ENCODE results near the gene MICOS13.
"Not testable (repeated sequence)": the region's sequence is repeated elsewhere in the genome, so short reads cannot be mapped to it uniquely, and the experiment has no call there.

The MICOS13 gene

GRCh38 chr19:5693195-5694166 is 13.2 kb upstream of the MICOS13 start:
- TF ChIP-seq ZFX (IDR thresholded peaks at IDR 0.05): peak; percentile 24; the same call in 1 of the 2 replicates
- TF ChIP-seq, protein P1, sequence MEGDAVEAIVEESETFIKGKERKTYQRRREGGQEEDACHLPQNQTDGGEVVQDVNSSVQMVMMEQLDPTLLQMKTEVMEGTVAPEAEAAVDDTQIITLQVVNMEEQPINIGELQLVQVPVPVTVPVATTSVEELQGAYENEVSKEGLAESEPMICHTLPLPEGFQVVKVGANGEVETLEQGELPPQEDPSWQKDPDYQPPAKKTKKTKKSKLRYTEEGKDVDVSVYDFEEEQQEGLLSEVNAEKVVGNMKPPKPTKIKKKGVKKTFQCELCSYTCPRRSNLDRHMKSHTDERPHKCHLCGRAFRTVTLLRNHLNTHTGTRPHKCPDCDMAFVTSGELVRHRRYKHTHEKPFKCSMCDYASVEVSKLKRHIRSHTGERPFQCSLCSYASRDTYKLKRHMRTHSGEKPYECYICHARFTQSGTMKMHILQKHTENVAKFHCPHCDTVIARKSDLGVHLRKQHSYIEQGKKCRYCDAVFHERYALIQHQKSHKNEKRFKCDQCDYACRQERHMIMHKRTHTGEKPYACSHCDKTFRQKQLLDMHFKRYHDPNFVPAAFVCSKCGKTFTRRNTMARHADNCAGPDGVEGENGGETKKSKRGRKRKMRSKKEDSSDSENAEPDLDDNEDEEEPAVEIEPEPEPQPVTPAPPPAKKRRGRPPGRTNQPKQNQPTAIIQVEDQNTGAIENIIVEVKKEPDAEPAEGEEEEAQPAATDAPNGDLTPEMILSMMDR (conservative IDR thresholded peaks at IDR 0.05): no peak
- H3K27ac ChIP-seq: 0 out of 2 replicates have a peak overlapping the region, but pooled peaks have one; percentile 99

DNA sequence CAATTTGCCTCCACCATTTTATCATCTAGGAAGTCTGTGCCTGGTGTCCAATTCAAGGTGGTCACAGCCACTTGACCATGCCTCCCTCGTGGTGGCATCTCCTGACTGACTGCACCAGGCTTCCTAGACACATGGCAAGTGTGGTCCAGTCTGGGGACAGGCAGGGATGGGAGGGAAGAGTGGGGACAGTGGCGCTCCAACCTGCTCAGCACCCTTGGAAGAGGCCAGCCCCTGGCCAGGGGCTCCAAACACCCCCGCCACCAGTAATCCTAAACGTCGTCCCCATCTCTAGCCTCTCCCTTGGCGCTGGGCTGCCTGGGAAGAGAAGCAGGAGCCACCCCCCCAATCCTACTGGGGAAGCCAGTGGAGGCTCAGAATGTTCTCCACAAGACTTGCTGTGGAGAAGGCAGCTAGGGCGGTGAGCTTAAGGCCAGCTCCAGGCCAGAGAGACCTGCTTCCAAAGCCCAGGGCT is 12.4 kb upstream of the MICOS13 start:
- peak overlapping the region; percentile 99; the same call in 1 of the 2 replicates for H3K27ac ChIP-seq

GRCh38 chr19:5691822-5692722 is 11.8 kb upstream of the MICOS13 start:
- peak; percentile 25; the same call in 1 of the 2 replicates for TF ChIP-seq ZFX (IDR thresholded peaks at IDR 0.05)
- TF ChIP-seq, protein P1 (conservative IDR thresholded peaks at IDR 0.05): no peak
- H3K27ac ChIP-seq: peak overlapping the region; percentile 99

More for the DNA sequence above, 12.4 kb upstream of the MICOS13 start:
- TF ChIP-seq, protein P1 (conservative IDR thresholded peaks at IDR 0.05): no peak
- TF ChIP-seq ZFX (IDR thresholded peaks at IDR 0.05): no peak

DNA sequence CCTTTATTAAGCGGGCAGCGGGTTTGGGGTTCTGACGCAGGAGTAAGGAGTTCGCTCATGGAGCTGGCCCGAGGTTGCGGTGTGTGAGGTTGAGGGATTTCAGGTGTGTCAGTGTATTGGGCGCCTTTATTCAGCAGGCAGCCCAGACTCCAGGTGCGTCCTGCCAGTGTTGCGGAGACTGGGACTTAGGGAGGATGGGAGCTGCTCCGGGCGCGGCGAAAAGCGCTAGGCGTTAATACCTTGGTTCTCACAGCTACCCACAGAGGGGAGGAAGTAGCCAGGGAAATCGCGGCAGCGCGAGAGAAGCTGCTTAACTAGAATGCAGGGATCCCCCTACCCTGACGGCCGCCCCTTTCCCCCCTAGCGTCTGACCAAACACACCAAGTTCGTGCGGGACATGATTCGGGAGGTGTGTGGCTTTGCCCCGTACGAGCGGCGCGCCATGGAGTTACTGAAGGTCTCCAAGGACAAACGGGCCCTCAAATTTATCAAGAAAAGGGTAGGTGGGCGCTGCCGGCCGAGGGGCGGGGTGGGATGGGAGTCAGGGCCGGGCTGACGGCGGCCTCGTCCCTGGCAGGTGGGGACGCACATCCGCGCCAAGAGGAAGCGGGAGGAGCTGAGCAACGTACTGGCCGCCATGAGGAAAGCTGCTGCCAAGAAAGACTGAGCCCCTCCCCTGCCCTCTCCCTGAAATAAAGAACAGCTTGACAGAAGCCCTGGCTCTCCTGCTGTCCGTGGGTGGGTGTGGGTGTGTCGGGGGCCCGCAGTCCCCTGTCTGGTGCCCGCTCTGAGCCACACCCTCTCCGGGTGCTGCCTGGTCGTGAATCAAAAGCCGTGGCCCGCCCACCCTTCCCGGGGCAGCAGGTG is 10.9 kb upstream of the MICOS13 start:
- TF ChIP-seq, protein P1 (conservative IDR thresholded peaks at IDR 0.05): no peak
- no peak for TF ChIP-seq ZFX (IDR thresholded peaks at IDR 0.05)
- peak overlapping the region; percentile 99 for H3K27ac ChIP-seq

DNA sequence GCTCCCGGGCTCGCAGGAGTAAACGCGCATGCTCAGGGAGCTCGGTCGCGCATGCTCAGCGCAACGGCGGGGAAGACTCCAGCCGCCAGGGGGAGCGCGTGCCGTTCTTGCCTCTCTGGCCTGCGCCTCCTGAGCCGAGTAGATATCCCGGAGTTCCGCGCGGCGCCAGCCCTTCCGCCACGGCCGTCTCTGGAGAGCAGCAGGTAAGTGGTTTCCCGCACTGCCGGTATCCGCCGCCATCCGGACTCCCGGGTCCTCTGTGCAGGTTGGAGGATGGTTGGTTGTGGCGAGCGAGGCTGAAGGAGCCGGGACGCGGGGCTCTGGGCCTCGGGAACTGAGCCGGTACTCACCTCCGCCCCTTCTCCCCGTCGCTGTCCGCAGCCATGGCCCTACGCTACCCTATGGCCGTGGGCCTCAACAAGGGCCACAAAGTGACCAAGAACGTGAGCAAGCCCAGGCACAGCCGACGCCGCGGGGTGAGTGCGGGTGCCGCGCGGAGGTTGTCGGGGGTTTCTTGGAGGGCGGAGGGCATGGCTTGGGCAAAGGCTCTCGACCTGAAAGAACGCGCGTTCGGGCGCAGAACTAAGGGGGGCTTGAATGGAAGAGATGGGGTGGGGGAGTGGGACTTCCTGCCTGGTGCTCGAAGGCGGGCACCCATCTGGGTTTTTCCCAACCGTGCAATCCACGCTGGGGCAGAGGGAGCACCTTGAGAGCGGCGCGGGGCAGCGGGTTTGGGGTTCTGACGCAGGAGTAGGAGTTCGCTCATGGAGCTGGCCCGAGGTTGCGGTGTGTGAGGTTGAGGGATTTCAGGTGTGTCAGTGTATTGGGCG is 10.0 kb upstream of the MICOS13 start, which contains the start of gene RPL36:
RPL36 (plus strand) TSS at position 171 of the 830 bp plus-strand sequence; CDS start at position 384, 213 bp downstream.
- H3K27ac ChIP-seq: peak within 1 kb of the TSS; percentile 99
- TF ChIP-seq, protein P1 (conservative IDR thresholded peaks at IDR 0.05): peak; percentile 99
- peak; percentile 87; the same call in 1 of the 2 replicates for TF ChIP-seq ZFX (IDR thresholded peaks at IDR 0.05)

- H3K27ac ChIP-seq: not testable (repeated sequence)
Measured at GRCh38 chr19:5688262-5688881, 8.1 kb upstream of the MICOS13 start.
